ENCODE results near the gene FCHSD2.

DNA sequence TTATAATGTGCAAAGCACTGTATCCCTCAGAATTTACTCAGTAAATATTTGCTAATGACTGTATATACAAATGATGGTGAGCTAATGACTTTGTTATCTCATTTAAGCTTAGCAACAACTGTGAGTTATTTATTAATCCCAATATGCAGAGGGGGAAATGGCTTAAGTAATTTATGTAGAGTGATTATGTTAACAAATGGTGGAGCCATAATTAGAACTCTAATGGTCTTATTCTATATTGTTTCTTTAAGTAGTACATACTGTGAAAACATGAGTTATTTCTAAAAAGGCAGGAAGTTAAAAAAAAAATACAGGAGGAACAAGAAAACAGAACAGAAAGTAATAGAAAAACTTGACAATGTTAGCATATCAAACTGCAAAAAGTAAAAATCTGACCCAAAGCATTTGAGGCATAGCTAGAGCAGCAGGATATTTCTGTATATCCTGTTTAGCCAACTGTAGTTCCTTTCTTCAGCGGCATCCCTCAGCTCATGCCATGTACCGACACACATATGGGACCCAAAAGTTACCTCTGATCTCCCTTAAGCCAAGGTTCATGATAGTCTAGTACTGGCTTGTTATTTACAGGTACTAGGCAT is 94.2 kb downstream of the FCHSD2 start:
- no peak for TF ChIP-seq CTCF (conservative IDR thresholded peaks at IDR 0.05; ENCODE audit: low read depth, low read length)
- TF ChIP-seq EZH2phosphoT487 (IDR thresholded peaks at IDR 0.05; ENCODE audit: borderline replicate concordance, low read length), result no peak
